Activated CD4-positive, CD25-positive, alpha-beta regulatory T cell treated with anti-CD3 and anti-CD28 coated beads, Interleukin-2, amount 50 U/mL, for 16 hours (primary cell): ENCODE data around the gene PARVB.

Experiments
- DNase-seq: peaks from one replicate; pipeline ENCODE4 v3.0.0-alpha.2; 2020; ENCODE audit warnings: low read depth, low spot score

PARVB gene

GRCh38 chr22:44183287-44183588 is 159.1 kb downstream of the PARVB start:
- DNase-seq, result no peak

GRCh38 chr22:44184006-44184405 is 159.9 kb downstream of the PARVB start:
- no peak for DNase-seq

- no peak for DNase-seq
These were observed 161.4 kb downstream of the PARVB start for GRCh38 chr22:44185237-44186120.

GRCh38 chr22:44186121-44186510 is 162.0 kb downstream of the PARVB start:
- DNase-seq, result no peak

GRCh38 chr22:44186737-44187136 is 162.6 kb downstream of the PARVB start:
- no peak for DNase-seq

- no peak for DNase-seq
These were observed 163.6 kb downstream of the PARVB start for GRCh38 chr22:44187652-44188230.

- DNase-seq, result no peak
These were observed 164.2 kb downstream of the PARVB start for GRCh38 chr22:44188316-44188715.

- no peak for DNase-seq
These were observed 165.0 kb downstream of the PARVB start for GRCh38 chr22:44188986-44189630.

GRCh38 chr22:44190381-44190976 is 166.4 kb downstream of the PARVB start:
- no peak for DNase-seq

- DNase-seq, result no peak
These were observed 166.9 kb downstream of the PARVB start for GRCh38 chr22:44191036-44191454.

GRCh38 chr22:44192098-44192815 is 168.2 kb downstream of the PARVB start:
- DNase-seq, result no peak

- DNase-seq, result no peak
These were observed 168.9 kb downstream of the PARVB start for GRCh38 chr22:44192816-44193534.

- DNase-seq, result no peak
These were observed 169.4 kb downstream of the PARVB start for GRCh38 chr22:44193535-44193891.

GRCh38 chr22:44194569-44194968 is 170.5 kb downstream of the PARVB start:
- no peak for DNase-seq

GRCh38 chr22:44195189-44195871 is 171.2 kb downstream of the PARVB start:
- no peak for DNase-seq

GRCh38 chr22:44196241-44196640 is 172.1 kb downstream of the PARVB start:
- no peak for DNase-seq

GRCh38 chr22:44196731-44197131 is 172.6 kb downstream of the PARVB start:
- no peak for DNase-seq

GRCh38 chr22:44197271-44197670 is 173.2 kb downstream of the PARVB start:
- DNase-seq, result no peak

GRCh38 chr22:44199164-44199563 is 175.1 kb downstream of the PARVB start:
- no peak for DNase-seq

- no peak for DNase-seq
These were observed 175.8 kb downstream of the PARVB start for GRCh38 chr22:44199866-44200265.

GRCh38 chr22:44200451-44200850 is 176.3 kb downstream of the PARVB start:
- DNase-seq, result no peak
